Adrenal gland (tissue), 5 donors: ENCODE measurements around the gene ARAP1.

Experiments used
- CTCF ChIP-seq, 6 experiments: fragments of 450-650 bp in 4 of 6; fragments of 200-600 bp in 2 of 6; sonication (generic) in 1 of 6; IDR thresholded peaks; 1 replicate in 5 of 6; 2 replicates in 1 of 6; pipeline versions ENCODE4 v1.5.1 to v1.8.0; 2016 to 2021; ENCODE audit warnings: antibody characterized with exemption in 6 of 6, mild to moderate bottlenecking in 2 of 6, moderate library complexity in 1 of 6
- POLR2A ChIP-seq, 2 donors: fragments of 450-650 bp; IDR thresholded peaks; one replicate each; pipeline ENCODE4 v1.6.1; 2017; ENCODE audit warnings: antibody characterized with exemption in 2 of 2, mild to moderate bottlenecking in 2 of 2, moderate library complexity in 1 of 2
- donor health status: DM: no; HTN: no; CAD: no.

- TF ChIP-seq CTCF (IDR thresholded peaks at IDR 0.05), result no peak
- TF ChIP-seq POLR2A (IDR thresholded peaks at IDR 0.05), result no peak
Observed at GRCh38 chr11:72786305-72787215, 34.4 kb upstream of the ARAP1 start.
